Ectodermal cell (in vitro differentiated cells): ENCODE data around the gene CRX. TPM values are rescaled to one million over a fixed set of nuclear protein-coding genes. Genes with fewer than 3 reads are reported as not detected.
"Not testable (repeated sequence)": the region's sequence is repeated elsewhere in the genome, so short reads cannot be mapped to it uniquely, and the experiment has no call there.

Experiments
- H3K27ac ChIP-seq: 2 replicates; pipeline ENCODE4 v1.7.0; 2013; ENCODE audit warnings: mild to moderate bottlenecking, low read depth, low read length; ENCODE audit not compliant: insufficient read depth, poor library complexity, severe bottlenecking
- H3K27me3 ChIP-seq: 2 replicates; pipeline ENCODE4 v1.7.0; 2013; ENCODE audit warnings: mild to moderate bottlenecking, low read length; ENCODE audit not compliant: insufficient read depth, control insufficient read depth, poor library complexity, severe bottlenecking
- H3K36me3 ChIP-seq: one replicate; pipeline ENCODE4 v1.7.0; 2013; ENCODE audit warnings: low read length; ENCODE audit not compliant: control insufficient read depth, insufficient read depth
- H3K4me1 ChIP-seq: one replicate; pipeline ENCODE4 v1.7.0; 2013; ENCODE audit warnings: low read length; ENCODE audit not compliant: control insufficient read depth, insufficient read depth
- H3K4me3 ChIP-seq: 2 replicates; pipeline ENCODE4 v1.7.0; 2013; ENCODE audit warnings: low read depth, low read length, control low read depth; ENCODE audit not compliant: insufficient read depth
- H3K9me3 ChIP-seq: 2 replicates; pipeline ENCODE4 v1.7.0; 2013; ENCODE audit warnings: mild to moderate bottlenecking, low read length, moderate library complexity; ENCODE audit not compliant: control insufficient read depth
- WGBS, 2 experiments: methylation state at CpG; one replicate each; pipeline ENCODE4 v1.1.7; 2013; ENCODE audit warnings: missing lambda C conversion rate in 2 of 2; 5-methylcytosine and 5-hydroxymethylcytosine counted together
- polyA plus RNA-seq, 4 experiments: library from polyadenylated mRNA; stranded (reverse); fragments of 50-300 nt; gene quantifications; one replicate each; pipeline ENCODE4 v1.2.3, GENCODE V29; 2013

The CRX gene
- polyA plus RNA-seq (2013, experiment 1 of 4), result 0.61 TPM
- 0.43 TPM for polyA plus RNA-seq (2013, experiment 2 of 4)
- polyA plus RNA-seq (2013, experiment 3 of 4), result 0.16 TPM
- polyA plus RNA-seq (2013, experiment 4 of 4), result 0.24 TPM

GRCh38 chr19:47821460-47822020 lies at the start of gene CRX:
Gene CRX (plus strand): TSS chr19:47821937. CDS start chr19:47834444, 12,507 bp downstream.
- H3K36me3 ChIP-seq, result no peaks in the 10 kb centered on the region
- H3K9me3 ChIP-seq, result no peaks in the 10 kb centered on the region
- H3K27ac ChIP-seq, result no peak within 1 kb of the TSS
- H3K4me1 ChIP-seq, result peaks cover 26% of the 10 kb centered on the region
- WGBS, 2 experiments, result 50 to 58% methylated on average over 15 of the region's 15 CpGs
- H3K4me3 ChIP-seq, result no peak within 1 kb of the TSS
- no peaks in the 10 kb centered on the region for H3K27me3 ChIP-seq

GRCh38 chr19:47776568-47776967 lies 45.2 kb upstream of the CRX start:
- WGBS, 2 experiments, result 77 to 78% methylated on average over 4 of the region's 4 CpGs
- H3K4me1 ChIP-seq, result no peaks in the 10 kb centered on the region
- no peaks in the 10 kb centered on the region for H3K27me3 ChIP-seq
- H3K4me3 ChIP-seq, result no peak overlapping the region
- peaks cover 8% of the 10 kb centered on the region for H3K36me3 ChIP-seq
- no peaks in the 10 kb centered on the region for H3K9me3 ChIP-seq
- H3K27ac ChIP-seq, result no peak overlapping the region

GRCh38 chr19:47777245-47778048 lies 44.3 kb upstream of the CRX start:
- not testable (repeated sequence) for H3K27ac ChIP-seq, H3K36me3 ChIP-seq, H3K27me3 ChIP-seq, H3K9me3 ChIP-seq, H3K4me1 ChIP-seq
- 79 to 84% methylated on average over 22 to 23 of the region's 23 CpGs for WGBS, 2 experiments
- H3K4me3 ChIP-seq, result peak overlapping the region; percentile 78

- Histone ChIP-seq H3K36me3 (peaks cover 8% of the 10 kb centered on the region), H3K4me3 (peak within 1 kb of the TSS; percentile 78), H3K9me3 (no peaks in the 10 kb centered on the region), H3K4me1 (no peaks in the 10 kb centered on the region), H3K27ac (peak within 1 kb of the TSS; percentile 96), H3K27me3 (no peaks in the 10 kb centered on the region)
- 1% methylated on average over 65 of the region's 65 CpGs for WGBS, 2 experiments
Observed at GRCh38 chr19:47778049-47778953, 43.4 kb upstream of the CRX start, which contains the start of gene SELENOW. Gene SELENOW (plus strand): TSS chr19:47778703. CDS start chr19:47778786, 83 bp downstream.

GRCh38 chr19:47778954-47779351 lies 42.8 kb upstream of the CRX start:
- no peaks in the 10 kb centered on the region for H3K9me3 ChIP-seq
- H3K4me3 ChIP-seq, result peak overlapping the region; percentile 78
- no peaks in the 10 kb centered on the region for H3K27me3 ChIP-seq
- H3K36me3 ChIP-seq, result peaks cover 12% of the 10 kb centered on the region
- H3K4me1 ChIP-seq, result no peaks in the 10 kb centered on the region
- no peak overlapping the region for H3K27ac ChIP-seq
- WGBS, 2 experiments, result 1 to 3% methylated on average over 20 of the region's 20 CpGs

DNA sequence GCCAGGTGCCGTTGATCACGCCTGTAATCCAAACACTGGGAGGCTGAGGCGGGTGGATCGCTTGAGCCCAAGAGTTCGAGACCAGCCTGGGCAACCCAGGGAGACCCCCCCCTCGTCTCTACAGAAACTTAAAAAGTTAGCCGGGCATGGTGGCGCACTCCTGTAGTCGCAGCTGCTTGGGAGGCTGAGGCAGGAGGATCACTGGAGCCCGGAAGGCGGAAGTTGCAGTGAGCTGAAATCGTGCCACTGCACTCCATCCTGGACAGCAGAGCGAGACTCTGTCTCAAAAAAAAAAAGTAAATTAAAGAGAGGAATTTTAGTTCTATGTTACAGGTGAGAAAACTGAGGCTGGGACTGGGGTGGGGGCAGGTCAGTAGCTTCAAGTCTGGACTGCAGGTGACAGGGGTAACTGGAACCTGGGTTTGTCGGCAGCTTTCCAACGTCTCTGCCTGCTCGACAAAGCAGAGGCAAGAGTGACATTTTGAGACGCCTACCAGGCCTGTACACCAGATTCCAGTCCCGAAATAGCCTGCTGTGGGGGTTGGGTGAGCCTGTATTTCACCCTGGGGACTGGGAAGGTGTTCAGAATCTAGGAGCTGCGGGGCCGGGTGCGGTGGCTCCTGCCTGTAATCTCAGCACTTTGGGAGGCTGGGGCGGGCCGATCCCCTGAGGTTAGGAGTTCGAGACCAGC lies 42.1 kb upstream of the CRX start:
- Histone ChIP-seq H3K36me3 (peaks cover 19% of the 10 kb centered on the region), H3K4me1 (no peaks in the 10 kb centered on the region), H3K27ac (no peak overlapping the region), H3K4me3 (peak overlapping the region; percentile 78), H3K9me3 (no peaks in the 10 kb centered on the region), H3K27me3 (no peaks in the 10 kb centered on the region)
- 80 to 83% methylated on average over 24 of the region's 24 CpGs for WGBS, 2 experiments

- 82 to 85% methylated on average over 9 of the region's 9 CpGs for WGBS, 2 experiments
- Histone ChIP-seq H3K4me1 (no peaks in the 10 kb centered on the region), H3K9me3 (no peaks in the 10 kb centered on the region), H3K4me3 (no peak overlapping the region), H3K27ac (no peak overlapping the region), H3K36me3 (peaks cover 20% of the 10 kb centered on the region), H3K27me3 (no peaks in the 10 kb centered on the region)
Observed at GRCh38 chr19:47780215-47780551, 41.6 kb upstream of the CRX start.

DNA sequence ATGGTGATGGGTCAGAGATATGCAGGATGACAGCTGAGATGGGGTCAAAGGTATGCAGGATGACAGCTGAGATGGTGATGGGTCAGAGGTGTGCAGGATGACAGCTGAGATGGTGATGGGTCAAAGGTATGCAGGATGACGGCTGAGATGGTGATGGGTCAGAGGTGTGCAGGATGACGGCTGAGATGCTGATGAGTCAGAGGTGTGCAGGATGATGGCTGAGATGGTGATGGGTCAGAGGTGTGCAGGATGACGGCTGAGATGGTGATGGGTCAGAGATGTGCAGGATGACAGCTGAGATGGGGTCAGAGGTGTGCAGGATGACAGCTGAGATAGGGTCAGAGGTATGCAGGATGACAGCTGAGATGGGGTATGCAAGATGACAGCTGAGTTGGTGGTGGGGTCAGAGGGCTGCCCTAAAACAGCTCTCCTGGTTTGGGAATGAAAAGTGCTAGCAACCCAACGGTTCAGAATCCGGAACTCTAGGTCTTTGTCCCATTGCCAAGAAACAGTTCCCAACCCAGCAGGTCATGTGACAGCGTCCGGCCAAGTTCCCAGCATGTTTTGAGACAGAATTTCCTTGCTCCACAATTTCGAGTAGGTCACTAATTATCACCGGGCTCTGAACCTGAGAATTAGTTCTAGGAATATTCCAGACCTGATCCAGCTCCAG lies 40.0 kb upstream of the CRX start:
- Histone ChIP-seq H3K9me3 (no peaks in the 10 kb centered on the region), H3K36me3 (peaks cover 29% of the 10 kb centered on the region), H3K4me3 (no peak overlapping the region), H3K27me3 (no peaks in the 10 kb centered on the region), H3K27ac (no peak overlapping the region), H3K4me1 (no peaks in the 10 kb centered on the region)
- WGBS, 2 experiments, result 95 to 96% methylated on average over 9 of the region's 9 CpGs

GRCh38 chr19:47786566-47786965 lies 35.2 kb upstream of the CRX start:
- Histone ChIP-seq H3K36me3 (peaks cover 21% of the 10 kb centered on the region), H3K4me3 (no peak overlapping the region), H3K27me3 (no peaks in the 10 kb centered on the region), H3K27ac (no peak overlapping the region), H3K9me3 (no peaks in the 10 kb centered on the region), H3K4me1 (no peaks in the 10 kb centered on the region)
- WGBS, 2 experiments, result 91 to 93% methylated on average over 7 of the region's 7 CpGs
